Tibial nerve (tissue), 3 donors: ENCODE data around the gene CFAP61.

Source experiments
- CTCF ChIP-seq, 5 experiments: fragments of 200-600 bp in 3 of 5; fragments of 450-650 bp in 2 of 5; sonication (generic) in 3 of 5; IDR thresholded peaks; one replicate each; pipeline ENCODE4 v1.5.1; 2016 to 2019; ENCODE audit warnings: antibody characterized with exemption in 5 of 5, mild to moderate bottlenecking in 3 of 5, moderate library complexity in 2 of 5
- POLR2A ChIP-seq, 2 donors: fragments of 450-650 bp; IDR thresholded peaks; one replicate each; pipeline ENCODE4 v1.6.1; 2017; ENCODE audit warnings: antibody characterized with exemption in 2 of 2, mild to moderate bottlenecking in 2 of 2, moderate library complexity in 2 of 2

- TF ChIP-seq CTCF (IDR thresholded peaks at IDR 0.05) (no peak), POLR2A (IDR thresholded peaks at IDR 0.05) (no peak)
These were observed 37.6 kb downstream of the CFAP61 start for GRCh38 chr20:20089939-20090338.
